PFSK-1 (cell line): ENCODE measurements around the gene TRAPPC3.

ENCODE experiments used
- FOXP2 ChIP-seq: optimal IDR thresholded peaks from 2 replicates; pipeline ENCODE3; 2011; ENCODE audit warnings: borderline replicate concordance, control low read depth, inconsistent platforms; ENCODE audit not compliant: insufficient read depth; ENCODE audit errors: extremely low read length, extremely low read depth
- POLR2AphosphoS5 ChIP-seq: IDR thresholded peaks from 2 replicates; pipeline ENCODE4 v1.6.1; 2012; ENCODE audit warnings: low read depth, mild to moderate bottlenecking, control low read depth, low read length, moderate library complexity
- REST ChIP-seq, 2 experiments: IDR thresholded peaks; 2 replicates each; pipeline versions ENCODE4 v1.6.1 to v1.8.0; 2011 to 2012; ENCODE audit warnings: low read depth in 2 of 2, low read length in 2 of 2, control low read depth in 1 of 2, inconsistent platforms in 1 of 2, mild to moderate bottlenecking in 1 of 2, moderate library complexity in 1 of 2; ENCODE audit not compliant: insufficient read depth in 1 of 2
- SIN3A ChIP-seq: IDR thresholded peaks from 2 replicates; pipeline ENCODE4 v1.6.1; 2012; ENCODE audit warnings: mild to moderate bottlenecking, low read length, moderate library complexity, borderline replicate concordance; ENCODE audit not compliant: insufficient read depth
- TAF1 ChIP-seq: IDR thresholded peaks from 2 replicates; pipeline ENCODE4 v1.6.1; 2012; ENCODE audit warnings: low read length, control low read depth, borderline replicate concordance; ENCODE audit not compliant: insufficient read depth

Gene TRAPPC3

GRCh38 chr1:36179220-36179600 is 29.9 kb upstream of the TRAPPC3 start:
- TF ChIP-seq FOXP2, result no peak
- no peak for TF ChIP-seq SIN3A
- TF ChIP-seq TAF1, result no peak
- TF ChIP-seq REST (IDR thresholded peaks at IDR 0.05; ENCODE audit: insufficient read depth in 1 of 2, low read depth in 2 of 2, low read length in 2 of 2), result no peak
- no peak for TF ChIP-seq POLR2AphosphoS5

- TF ChIP-seq SIN3A (no peak), POLR2AphosphoS5 (no peak), TAF1 (no peak), FOXP2 (no peak), REST (IDR thresholded peaks at IDR 0.05; ENCODE audit: insufficient read depth in 1 of 2, low read depth in 2 of 2, low read length in 2 of 2) (no peak)
Observed at GRCh38 chr1:36178471-36179219, 29.4 kb upstream of the TRAPPC3 start.

- TF ChIP-seq REST (IDR thresholded peaks at IDR 0.05; ENCODE audit: insufficient read depth in 1 of 2, low read depth in 2 of 2, low read length in 2 of 2) (no peak), SIN3A (no peak), FOXP2 (no peak), POLR2AphosphoS5 (no peak)
Observed at GRCh38 chr1:36177589-36178431, 28.5 kb upstream of the TRAPPC3 start.

- TF ChIP-seq REST (IDR thresholded peaks at IDR 0.05; ENCODE audit: insufficient read depth in 1 of 2, low read depth in 2 of 2, low read length in 2 of 2) (no peak), POLR2AphosphoS5 (no peak), TAF1 (no peak), FOXP2 (no peak), SIN3A (no peak)
Observed at GRCh38 chr1:36176106-36176949, 27.0 kb upstream of the TRAPPC3 start.
